NOMO-1 treated with DMSO at 0.1 percent for 48 hours (cell line): ENCODE results near the gene IL10.

Experiments
- DNase-seq: peaks from one replicate; lab custom pipeline; 2025; ENCODE audit not compliant: unreplicated experiment; lab: John Stamatoyannopoulos, UW

Gene IL10

DNA sequence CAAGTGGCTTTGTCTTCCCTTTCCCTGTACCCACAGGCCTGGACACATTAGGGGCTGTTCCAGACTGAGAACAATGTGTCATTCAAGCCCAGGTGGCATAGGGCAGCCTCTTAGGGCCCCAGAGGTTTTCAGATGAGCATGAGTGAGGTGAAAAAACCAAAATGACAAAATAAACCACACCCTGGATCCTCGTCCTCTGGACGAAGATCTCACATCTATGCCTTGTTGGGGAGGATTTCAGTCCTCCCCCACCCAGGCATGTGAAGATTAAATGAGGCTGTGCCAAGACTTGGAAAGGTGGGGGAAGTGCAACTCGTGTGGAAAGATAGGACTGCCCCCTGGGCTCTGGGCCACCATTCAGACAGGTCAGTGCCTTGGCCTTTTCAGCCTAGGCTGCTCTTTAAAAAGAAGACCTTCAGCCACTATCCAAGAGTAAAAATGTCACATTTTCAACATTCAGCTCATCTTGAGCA lies 34.5 kb downstream of the IL10 start:
- DNase-seq: no peak

- DNase-seq: no peak
Measured at GRCh38 chr1:206736878-206737728, 35.2 kb downstream of the IL10 start.

GRCh38 chr1:206735553-206736031 lies 36.7 kb downstream of the IL10 start:
- no peak for DNase-seq

- peak; percentile 19 for DNase-seq
Measured at GRCh38 chr1:206734499-206735142, 37.7 kb downstream of the IL10 start.

DNA sequence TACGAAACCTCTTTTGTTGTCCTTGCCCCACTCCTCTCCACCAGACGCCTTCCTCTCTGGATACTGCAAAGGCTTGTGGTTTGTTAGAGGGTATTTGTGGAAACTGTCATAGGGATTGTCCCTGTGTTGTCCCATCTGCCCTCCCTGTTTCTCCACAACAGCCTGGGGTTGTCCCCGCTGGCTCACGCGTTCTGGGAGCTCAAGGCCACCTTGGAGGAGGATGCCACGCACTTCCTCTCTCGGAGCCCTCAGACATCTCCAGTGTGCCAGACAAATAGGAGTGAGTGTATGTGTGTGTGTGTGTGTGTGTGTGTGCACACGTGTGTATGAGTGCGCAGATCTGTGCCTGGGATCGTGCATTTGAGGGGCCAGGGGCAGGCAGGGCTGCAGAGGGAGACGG lies 39.3 kb downstream of the IL10 start:
- no peak for DNase-seq

- DNase-seq: no peak
Measured at GRCh38 chr1:206732508-206732907, 39.8 kb downstream of the IL10 start.

DNA sequence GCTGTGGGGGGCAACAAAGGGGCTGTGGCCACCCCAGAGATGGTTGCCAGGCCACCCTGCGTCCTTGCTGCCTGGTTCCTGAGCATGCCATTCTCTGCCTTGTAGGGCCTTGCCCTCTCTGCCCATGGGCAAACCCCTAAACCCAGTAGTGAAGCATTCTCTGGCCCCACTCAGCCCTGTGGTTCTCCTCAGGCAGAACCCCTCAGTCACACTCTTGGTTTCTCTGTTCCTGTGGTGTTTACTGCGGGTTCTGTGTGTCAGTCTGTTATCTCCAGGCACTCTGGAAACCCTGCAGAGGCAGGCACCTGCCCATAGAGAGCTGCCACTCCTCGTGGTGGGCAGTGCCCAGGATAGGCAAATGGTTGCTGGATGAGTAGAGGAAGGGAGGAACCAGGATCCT lies 42.8 kb downstream of the IL10 start:
- DNase-seq: no peak

DNA sequence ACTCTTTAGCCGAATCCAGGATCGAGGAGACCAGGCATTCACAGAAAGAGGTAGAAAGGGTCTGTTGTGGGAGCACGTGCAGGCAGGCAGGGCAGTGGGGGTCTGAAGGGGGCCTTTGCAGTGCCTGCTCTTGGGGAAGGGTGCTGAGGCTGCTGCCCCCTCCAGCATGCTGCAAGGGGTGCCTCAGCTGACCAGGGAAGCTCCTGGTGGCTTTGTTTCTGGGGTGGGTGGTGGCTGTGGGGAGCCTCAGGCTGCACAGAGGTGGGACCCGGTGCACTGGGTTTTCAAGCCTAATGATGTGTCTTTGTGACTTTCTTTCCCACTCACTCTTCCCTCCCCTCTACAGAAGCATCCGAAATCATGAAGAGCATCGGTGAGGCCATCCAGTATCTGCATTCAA lies 43.2 kb downstream of the IL10 start:
- DNase-seq: no peak

- DNase-seq: no peak
Measured at GRCh38 chr1:206728697-206728987, 43.7 kb downstream of the IL10 start.

- DNase-seq: no peak
Measured at GRCh38 chr1:206727981-206728696, 44.2 kb downstream of the IL10 start.

GRCh38 chr1:206725109-206725963 lies 47.0 kb downstream of the IL10 start:
- peak; percentile 70 for DNase-seq

DNA sequence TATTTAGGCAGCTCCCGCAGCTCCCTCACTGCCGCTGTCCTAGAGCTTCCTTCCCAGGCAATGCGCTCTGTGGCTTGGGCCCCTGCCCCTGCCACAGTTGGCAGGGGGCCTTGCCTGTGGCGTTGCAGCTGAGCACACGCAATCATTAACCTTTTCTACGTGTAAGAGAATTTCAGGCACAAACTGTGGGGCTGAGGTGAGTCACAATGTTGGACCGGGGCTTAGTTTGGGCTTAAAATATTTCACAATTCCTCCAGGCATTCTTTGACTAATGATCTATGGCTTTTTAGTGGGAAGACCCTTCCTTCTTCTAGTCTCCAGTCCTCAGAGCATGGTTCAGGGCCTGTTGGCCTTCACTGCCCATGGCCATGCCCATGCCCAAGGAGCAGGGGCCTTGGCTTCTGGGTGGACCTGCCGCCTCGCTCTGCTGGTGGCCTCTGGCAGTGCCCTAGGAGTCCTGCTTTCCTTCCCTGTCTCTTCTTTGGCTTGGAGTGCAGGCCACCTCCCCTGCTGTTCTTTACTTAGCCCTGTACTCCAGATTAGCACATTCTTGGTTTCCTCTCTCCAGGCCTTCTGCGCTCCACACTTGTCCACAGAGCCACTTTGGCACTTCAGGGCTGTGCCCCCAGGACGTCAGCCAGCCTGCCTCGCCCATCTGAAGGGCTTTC lies 48.4 kb downstream of the IL10 start:
- no peak for DNase-seq

- no peak for DNase-seq
Measured at GRCh38 chr1:206723462-206723804, 48.9 kb downstream of the IL10 start.

DNA sequence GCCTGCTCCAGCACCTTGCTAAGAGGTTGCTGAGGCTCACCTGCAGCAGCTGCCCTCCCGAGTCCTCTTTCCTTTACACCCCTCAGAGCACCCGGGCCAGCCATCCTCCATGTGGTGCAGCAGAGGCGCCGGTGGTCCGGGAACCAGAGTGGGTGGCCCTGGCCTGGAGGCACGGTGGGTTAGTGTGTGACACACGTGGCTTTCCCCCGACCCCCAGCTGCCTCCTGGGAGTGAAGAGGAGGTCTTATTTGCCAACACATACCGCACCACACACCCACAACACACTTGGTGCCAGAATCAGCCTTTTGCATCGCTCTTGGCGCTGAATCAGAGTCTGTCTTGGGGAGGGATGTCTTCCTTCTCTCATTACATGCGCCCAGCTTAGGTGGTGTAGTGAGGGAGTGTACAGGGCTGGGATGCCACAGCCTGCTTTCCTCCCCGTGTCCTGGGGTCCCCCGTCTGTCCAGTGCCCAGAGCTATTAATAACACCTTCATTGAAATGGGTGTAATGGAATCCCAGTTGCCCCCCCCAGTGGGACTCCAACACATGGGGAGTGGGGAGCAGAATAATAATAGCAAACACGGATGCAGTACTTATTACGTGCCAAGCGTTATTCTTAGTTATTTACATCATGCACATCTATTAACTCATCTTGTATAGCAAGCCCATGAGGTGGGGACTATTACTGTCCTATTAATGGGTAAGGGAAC lies 49.4 kb downstream of the IL10 start:
- no peak for DNase-seq

GRCh38 chr1:206721454-206721853 lies 50.8 kb downstream of the IL10 start:
- DNase-seq: no peak

DNA sequence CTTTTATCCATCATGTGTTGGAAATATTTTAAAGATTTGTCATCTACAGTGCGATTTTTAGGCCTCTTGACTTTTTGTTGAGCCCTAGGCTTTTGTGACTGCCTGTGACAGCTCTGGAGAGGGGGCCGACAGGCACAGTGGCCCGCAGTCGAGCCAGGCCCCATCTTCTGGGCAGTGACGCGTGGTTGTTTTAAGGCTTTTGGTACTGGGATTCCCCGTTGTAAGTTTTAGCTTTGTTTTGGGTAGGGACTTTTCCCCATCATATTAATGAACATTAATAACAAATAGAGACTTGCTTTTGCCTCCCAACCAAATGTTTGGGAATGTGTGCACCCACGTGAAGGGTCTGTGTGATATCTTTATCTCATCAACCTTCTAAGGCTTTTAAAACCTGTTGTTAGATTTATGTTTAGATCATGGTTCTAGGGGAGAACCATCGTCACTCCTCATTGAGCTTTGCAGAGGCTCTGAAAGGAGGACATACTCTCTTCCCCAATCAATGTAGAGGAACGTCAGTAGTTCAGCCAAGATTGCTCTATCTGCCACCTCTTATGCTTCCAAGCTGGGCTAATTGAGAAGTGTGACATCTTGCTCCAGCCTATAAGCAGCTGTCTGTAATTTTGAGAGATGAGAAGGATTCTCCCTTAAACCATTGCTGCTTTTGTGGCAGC lies 53.0 kb downstream of the IL10 start:
- no peak for DNase-seq

- no peak for DNase-seq
Measured at GRCh38 chr1:206717674-206717989, 54.7 kb downstream of the IL10 start.
